DMS79 (cell line): Measurements from ENCODE around the gene DNAH3.
"Not testable (repeated sequence)": the region's sequence is repeated elsewhere in the genome, so short reads cannot be mapped to it uniquely, and the experiment has no call there.

ENCODE experiments used
- DNase-seq: peaks from one replicate; lab custom pipeline; 2025; lab: John Stamatoyannopoulos, UW

The DNAH3 gene

GRCh38 chr16:21128991-21129390 is 21.7 kb downstream of the DNAH3 start:
- no peak for DNase-seq

DNA sequence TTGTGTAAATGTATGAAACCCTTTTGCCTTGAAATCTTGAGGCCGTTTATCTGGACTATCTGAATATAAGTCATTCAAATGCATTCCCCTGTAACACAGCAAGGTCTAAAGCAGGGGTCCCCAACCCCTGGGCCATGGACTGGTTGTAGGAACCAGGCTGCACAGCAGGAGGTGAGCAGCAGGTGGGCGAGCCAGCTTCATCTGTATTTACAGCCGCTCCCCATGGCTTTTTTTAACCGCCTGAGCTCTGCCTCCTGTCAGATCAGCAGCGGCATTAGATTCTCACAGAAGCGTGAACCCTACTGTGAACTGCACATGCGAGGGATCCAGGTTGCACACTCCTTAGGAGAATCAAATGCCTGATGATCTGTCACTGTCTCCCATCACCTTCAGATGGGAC is 24.1 kb downstream of the DNAH3 start:
- no peak for DNase-seq

GRCh38 chr16:21125191-21125590 is 25.5 kb downstream of the DNAH3 start:
- no peak for DNase-seq

DNA sequence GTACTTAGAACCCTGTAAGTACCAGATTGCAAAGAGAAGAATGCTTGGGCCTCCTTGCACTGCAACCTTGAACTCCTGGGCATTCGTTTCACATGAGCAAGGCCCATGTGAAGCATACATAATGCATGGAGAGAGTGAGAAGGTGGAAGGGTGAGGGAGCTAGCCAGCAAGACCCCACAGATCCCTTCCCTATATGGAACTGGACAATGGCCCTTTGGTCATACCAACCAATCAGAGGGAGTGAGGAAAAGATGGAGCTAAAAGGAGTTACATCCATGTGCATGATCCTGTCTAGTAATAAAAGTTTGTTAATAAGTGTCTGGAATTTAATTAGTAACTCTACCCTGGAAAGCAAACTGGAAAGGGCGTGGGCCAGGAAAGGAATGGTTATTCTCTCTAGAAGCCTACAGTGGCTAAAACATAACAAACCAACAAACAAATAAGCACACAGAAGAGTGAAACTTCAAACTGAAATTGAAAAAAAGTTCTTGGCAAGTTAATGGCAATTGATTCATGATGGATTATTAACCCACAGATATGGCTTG is 29.6 kb downstream of the DNAH3 start:
- DNase-seq, result no peak

DNA sequence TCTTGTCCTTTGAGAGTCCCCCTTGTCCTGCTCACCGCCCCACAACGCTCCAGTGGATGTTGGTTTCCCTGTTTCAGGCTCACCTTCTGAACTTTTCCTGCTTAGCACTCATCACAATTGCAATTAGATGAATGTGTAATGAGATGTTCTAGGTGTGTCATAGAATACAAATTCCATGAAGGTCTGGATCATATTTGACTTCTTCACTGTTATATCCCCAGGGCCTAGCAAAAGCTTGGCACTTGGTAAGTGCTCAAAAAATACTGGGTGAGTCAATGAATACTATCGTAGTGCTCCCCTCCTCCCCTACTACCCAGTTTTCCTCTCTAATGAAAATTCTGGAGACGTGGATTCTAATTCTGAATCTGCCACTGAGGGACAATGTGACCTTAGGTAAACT is 33.1 kb downstream of the DNAH3 start:
- DNase-seq, result no peak

GRCh38 chr16:21116148-21116693 is 34.4 kb downstream of the DNAH3 start:
- DNase-seq, result no peak

DNA sequence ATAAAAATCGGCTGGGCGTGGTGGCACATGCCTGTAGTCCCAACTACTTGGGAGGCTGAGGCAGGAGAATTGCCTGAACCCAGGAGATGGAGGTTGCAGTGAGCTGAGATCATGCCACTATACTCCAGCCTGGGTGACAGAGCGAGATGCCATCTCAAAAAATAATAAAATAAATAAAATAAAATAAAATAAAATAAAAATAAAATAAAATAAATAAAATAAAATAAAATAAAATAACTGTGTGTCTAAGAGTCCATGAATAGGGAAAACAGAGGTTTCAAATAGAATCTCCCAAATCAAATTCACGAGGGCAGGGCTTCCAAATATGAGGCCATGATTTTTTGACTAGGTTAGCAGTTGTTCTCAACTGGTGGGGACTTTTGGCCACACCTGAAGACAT is 35.1 kb downstream of the DNAH3 start:
- not testable (repeated sequence) for DNase-seq

- no peak for DNase-seq
Measured at GRCh38 chr16:21103941-21104860, 46.4 kb downstream of the DNAH3 start.

DNA sequence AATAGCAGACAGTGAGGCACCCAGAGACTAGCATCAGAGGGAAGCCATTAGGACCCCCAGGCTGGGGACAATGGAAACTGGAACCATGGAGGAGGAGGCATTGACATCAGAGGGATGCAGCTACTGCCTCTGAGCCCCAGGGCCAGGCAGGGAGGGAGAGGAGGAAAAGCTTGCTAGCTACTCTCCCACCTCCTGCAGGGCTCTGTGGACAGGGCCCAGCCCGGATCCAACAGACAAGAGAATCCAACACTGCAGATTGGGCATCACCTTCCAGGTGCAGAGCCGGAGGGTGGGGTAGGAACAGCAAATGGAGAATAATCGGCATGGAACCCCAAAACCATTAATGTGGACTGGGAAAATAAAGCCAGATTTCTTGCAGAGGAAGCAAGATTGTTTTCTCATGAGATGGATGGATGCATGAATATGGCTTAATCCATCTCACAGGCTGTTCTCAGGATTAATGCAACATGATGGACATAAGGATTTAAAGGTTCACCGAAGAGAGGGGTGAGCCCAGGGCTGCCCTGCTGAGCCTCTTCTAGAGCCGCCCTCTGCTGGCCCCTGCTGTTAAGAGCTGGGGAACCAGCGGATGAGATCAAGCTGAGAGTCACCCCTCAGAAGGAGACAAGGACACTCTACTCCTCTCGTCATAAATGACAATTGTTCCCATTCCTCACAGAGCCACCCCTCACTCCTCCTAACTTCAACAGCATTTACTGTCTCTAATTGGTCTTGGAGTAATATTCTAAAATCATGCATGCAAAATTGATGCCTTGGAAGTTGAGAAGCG is 48.8 kb downstream of the DNAH3 start:
- no peak for DNase-seq

DNA sequence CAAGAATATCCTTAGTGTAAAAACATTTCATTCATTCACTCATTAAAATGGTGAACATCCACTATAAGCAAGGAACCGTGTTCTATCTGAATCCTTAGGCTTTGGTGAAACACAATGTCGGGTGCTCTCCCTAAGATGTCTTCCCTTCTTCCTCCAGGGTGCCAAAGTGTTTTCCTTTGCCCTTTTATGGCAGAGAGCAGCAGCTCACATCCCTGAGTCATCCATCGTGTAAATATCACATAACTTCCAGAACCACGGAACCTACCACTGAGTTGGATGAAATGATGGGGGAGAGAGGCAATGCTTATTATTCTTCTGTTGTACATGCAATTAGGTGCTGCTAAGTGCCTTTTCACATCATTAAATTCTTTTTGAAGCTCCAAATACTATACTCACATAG is 50.2 kb downstream of the DNAH3 start:
- no peak for DNase-seq

GRCh38 chr16:21097151-21097550 is 53.5 kb downstream of the DNAH3 start:
- DNase-seq, result no peak

DNA sequence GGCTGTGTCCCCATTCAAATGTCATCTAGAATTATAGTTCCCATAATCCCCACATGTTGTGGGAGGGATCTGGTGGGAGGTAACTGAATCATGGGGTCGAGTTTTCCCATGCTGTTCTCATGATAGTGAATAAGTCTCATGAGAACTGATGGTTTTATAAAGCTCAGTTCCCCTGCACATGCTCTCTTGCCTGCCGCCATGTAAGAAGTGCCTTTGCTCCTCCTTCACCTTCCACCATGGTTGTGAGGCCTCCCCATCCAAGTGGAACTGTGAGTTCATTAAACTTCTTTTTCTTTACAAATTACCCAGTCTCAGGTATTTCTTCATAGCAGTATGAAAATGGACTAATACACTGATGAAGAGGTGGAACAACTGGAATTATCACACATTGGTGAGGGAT is 55.9 kb downstream of the DNAH3 start:
- DNase-seq, result not testable (repeated sequence)

- no peak for DNase-seq
Measured at GRCh38 chr16:21092951-21093350, 57.7 kb downstream of the DNAH3 start.

GRCh38 chr16:21088646-21089538 is 61.8 kb downstream of the DNAH3 start:
- DNase-seq, result no peak

- DNase-seq, result no peak
Measured at GRCh38 chr16:21088143-21088542, 62.5 kb downstream of the DNAH3 start.

- no peak for DNase-seq
Measured at GRCh38 chr16:21084631-21085225, 65.9 kb downstream of the DNAH3 start.

- DNase-seq, result no peak
Measured at GRCh38 chr16:21083729-21084268, 66.8 kb downstream of the DNAH3 start.

DNA sequence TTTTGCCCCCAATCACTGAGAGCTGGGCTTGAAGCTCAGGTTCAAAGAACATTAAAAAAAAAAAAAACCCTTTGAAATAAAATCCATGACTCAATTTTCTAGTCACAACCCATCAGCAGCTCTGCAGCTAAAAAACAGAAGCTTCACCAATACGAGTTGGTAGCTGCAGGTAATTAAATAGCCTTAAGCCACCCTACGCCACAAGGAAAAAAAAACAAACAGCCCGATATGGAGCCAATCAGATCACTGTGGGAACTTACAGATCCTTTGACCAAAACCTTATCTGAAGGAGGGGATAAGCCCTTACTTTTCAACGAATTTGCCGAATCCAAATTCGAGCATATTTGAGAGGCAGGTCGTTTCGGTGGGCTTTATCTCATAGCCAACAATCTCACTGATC is 69.3 kb downstream of the DNAH3 start:
- DNase-seq, result no peak

GRCh38 chr16:21078563-21078962 is 72.1 kb downstream of the DNAH3 start:
- DNase-seq, result no peak

DNA sequence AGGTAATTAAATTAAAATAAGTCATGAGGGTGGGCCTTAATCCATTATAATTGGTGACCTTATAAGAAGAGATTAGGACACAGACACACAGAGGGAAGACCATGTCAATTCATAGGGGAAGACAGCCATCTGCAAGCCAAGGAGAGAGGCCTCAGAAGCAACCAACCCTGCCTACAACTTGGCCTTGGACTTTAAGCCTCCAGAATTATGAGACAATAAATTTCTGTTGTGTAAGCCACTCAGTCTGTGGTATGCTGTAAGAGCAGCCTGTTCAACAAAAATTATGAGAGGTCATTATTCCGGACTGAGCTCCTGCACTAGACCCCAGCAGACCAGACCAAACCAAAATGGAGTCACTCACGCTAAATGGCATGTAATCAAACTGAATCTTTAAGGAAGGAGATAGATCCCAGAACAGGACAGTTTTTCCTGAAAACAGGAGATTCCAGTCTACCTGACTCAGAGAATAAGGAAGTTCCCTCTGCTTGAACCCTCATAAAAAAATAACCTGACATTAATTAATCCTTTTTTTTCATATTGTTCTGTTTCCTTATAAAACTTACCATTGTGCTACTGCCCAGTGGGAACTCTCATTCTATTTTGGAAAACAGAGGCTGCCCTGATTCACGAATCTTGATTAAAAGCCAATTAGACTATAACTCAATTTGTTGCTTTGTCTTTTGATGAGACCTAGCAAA is 74.3 kb downstream of the DNAH3 start:
- no peak for DNase-seq
